NB4 (cell line): ENCODE measurements around the gene APCDD1L.

Experiments used
- POLR2A ChIP-seq: IDR thresholded peaks from 2 replicates; pipeline ENCODE4 v1.6.1; 2011; ENCODE audit warnings: mild to moderate bottlenecking; ENCODE audit not compliant: insufficient read length; ENCODE audit errors: extremely low read depth
- TF ChIP-seq, protein P1 (sequence below): IDR thresholded peaks from one replicate; pipeline ENCODE4 v1.5.1; 2012; ENCODE audit warnings: low read depth, low read length

DNA sequence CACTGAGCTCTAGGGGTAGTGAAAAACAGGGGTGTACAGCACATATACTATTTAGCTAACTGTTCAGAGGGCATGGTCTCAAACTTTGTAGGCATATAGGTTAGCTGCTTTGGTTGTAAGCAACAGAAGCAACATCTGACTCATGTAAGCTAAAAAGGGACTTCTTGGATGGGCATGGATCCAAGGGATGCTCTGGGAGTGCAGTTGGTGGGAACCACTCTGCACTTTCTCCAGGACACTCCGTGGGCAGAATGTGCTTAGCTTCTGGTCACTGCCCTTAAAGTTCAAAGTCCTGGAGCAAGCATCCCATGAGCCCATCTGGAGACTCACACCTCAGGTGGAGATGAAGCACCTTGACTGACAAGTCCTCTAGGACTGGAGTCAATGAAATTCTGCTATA lies 11.5 kb downstream of the APCDD1L start:
- TF ChIP-seq POLR2A, result no peak
- TF ChIP-seq, protein P1, sequence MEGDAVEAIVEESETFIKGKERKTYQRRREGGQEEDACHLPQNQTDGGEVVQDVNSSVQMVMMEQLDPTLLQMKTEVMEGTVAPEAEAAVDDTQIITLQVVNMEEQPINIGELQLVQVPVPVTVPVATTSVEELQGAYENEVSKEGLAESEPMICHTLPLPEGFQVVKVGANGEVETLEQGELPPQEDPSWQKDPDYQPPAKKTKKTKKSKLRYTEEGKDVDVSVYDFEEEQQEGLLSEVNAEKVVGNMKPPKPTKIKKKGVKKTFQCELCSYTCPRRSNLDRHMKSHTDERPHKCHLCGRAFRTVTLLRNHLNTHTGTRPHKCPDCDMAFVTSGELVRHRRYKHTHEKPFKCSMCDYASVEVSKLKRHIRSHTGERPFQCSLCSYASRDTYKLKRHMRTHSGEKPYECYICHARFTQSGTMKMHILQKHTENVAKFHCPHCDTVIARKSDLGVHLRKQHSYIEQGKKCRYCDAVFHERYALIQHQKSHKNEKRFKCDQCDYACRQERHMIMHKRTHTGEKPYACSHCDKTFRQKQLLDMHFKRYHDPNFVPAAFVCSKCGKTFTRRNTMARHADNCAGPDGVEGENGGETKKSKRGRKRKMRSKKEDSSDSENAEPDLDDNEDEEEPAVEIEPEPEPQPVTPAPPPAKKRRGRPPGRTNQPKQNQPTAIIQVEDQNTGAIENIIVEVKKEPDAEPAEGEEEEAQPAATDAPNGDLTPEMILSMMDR, result no peak
